Panc1 (cell line): ENCODE results near the gene ATP9A. TPM values are rescaled to one million over a fixed set of nuclear protein-coding genes. Genes with fewer than 3 reads are reported as not detected.

Experiments used
- ATAC-seq: fragments of 200-7000 bp; cut with Tn5 transposase; 2 replicates; pipeline ENCODE4 v1.9.1; 2020; ENCODE audit warnings: mild to moderate bottlenecking, moderate library complexity
- BruUV-seq: library from RNA; stranded (reverse); fragments of 400-500 nt; replicated peaks from 2 replicates; lab custom pipeline; 2021; lab: Mats Ljungman, UMichigan
- CTCF ChIA-PET: fragments of 300-600 bp; sonication (Branson Sonifier 250); formaldehyde crosslinking; loops from one replicate; lab custom pipeline; 2022; ENCODE audit warnings: antibody characterized with exemption; lab: Charles Lee
- POLR2A ChIA-PET: fragments of 300-600 bp; sonication (Branson Sonifier 250); formaldehyde crosslinking; loops from one replicate; lab custom pipeline; 2022; ENCODE audit warnings: antibody characterized with exemption; lab: Charles Lee
- DNase-seq: peaks from one replicate; pipeline ENCODE4 v3.0.0-alpha.2; 2010; ENCODE audit warnings: low read depth, low spot score
- H3K27ac ChIP-seq: 2 replicates; pipeline ENCODE4 v1.5.1; 2011; ENCODE audit warnings: mild to moderate bottlenecking, low read length, inconsistent platforms
- H3K27me3 ChIP-seq: fragments of 200-500 bp; sonication (Bioruptor generic); 2 replicates; pipeline ENCODE4 v1.6.0; 2014; ENCODE audit warnings: low read length, inconsistent platforms; ENCODE audit not compliant: control insufficient read depth, insufficient read depth
- H3K36me3 ChIP-seq: fragments of 200-500 bp; sonication (Bioruptor generic); 2 replicates; pipeline ENCODE4 v1.5.1; 2014; ENCODE audit warnings: inconsistent platforms, mild to moderate bottlenecking, low read length, moderate library complexity; ENCODE audit not compliant: control insufficient read depth, insufficient read depth
- H3K4me1 ChIP-seq: 2 replicates; pipeline ENCODE4 v1.5.1; 2011; ENCODE audit warnings: inconsistent platforms, mild to moderate bottlenecking, low read length, moderate library complexity; ENCODE audit not compliant: control insufficient read depth, insufficient read depth
- H3K4me3 ChIP-seq, 2 experiments: 2 replicates each; pipeline ENCODE4 v1.5.1; 2011 to 2012; ENCODE audit warnings: low read depth in 2 of 2, low read length in 2 of 2, mild to moderate bottlenecking in 2 of 2, inconsistent platforms in 1 of 2, moderate library complexity in 1 of 2
- H3K9me3 ChIP-seq: fragments of 200-500 bp; sonication (Bioruptor generic); 2 replicates; pipeline ENCODE4 v1.5.1; 2014; ENCODE audit warnings: low read depth, mild to moderate bottlenecking, inconsistent platforms, low read length, moderate library complexity; ENCODE audit not compliant: control insufficient read depth, insufficient read depth
- CTCF ChIP-seq: fragments of 450-650 bp; IDR thresholded peaks from 2 replicates; pipeline ENCODE4 v1.5.1; 2017; ENCODE audit warnings: mild to moderate bottlenecking
- POLR2AphosphoS5 ChIP-seq: IDR thresholded peaks from 2 replicates; pipeline ENCODE4 v1.6.1; 2012; ENCODE audit warnings: mild to moderate bottlenecking, low read depth, low read length, moderate library complexity
- SIN3A ChIP-seq: IDR thresholded peaks from 2 replicates; pipeline ENCODE4 v1.6.1; 2012; ENCODE audit warnings: low read depth, mild to moderate bottlenecking, low read length, moderate library complexity, borderline replicate concordance; ENCODE audit not compliant: insufficient read depth
- TCF7L2 ChIP-seq: IDR thresholded peaks from 2 replicates; pipeline ENCODE4 v1.6.1; 2011; ENCODE audit warnings: mild to moderate bottlenecking, low read depth, low read length, inconsistent platforms
- in situ Hi-C: cut with HindIII; loops from 2 replicates; pipeline ENCODE4 v1.10.0; 2016; ENCODE audit warnings: low sequenced_read_pairs, low pct_unique_long_range_greater_than_20kb
- intact Hi-C: fragments of 100-400 bp; cut with micrococcal nuclease; formaldehyde crosslinking; loops from one replicate; pipeline ENCODE4 v1.10.0; 2022; ENCODE audit not compliant: unreplicated experiment
- total RNA-seq: library from RNA; stranded (reverse); gene quantifications from one replicate; pipeline ENCODE4 v1.2.1, GENCODE V29; 2021; ENCODE audit not compliant: unreplicated experiment
- TF ChIP-seq, protein P1 (sequence below), 2 experiments: IDR thresholded peaks; 2 replicates each; pipeline ENCODE4 v1.6.1; 2011 to 2012; ENCODE audit warnings: low read depth in 2 of 2, control low read depth in 1 of 2, low read length in 1 of 2, mild to moderate bottlenecking in 1 of 2, moderate library complexity in 1 of 2; ENCODE audit not compliant: insufficient read depth in 1 of 2

The ATP9A gene
- total RNA-seq, 1 experiment from 2014 or later, result 8.7 TPM

DNA sequence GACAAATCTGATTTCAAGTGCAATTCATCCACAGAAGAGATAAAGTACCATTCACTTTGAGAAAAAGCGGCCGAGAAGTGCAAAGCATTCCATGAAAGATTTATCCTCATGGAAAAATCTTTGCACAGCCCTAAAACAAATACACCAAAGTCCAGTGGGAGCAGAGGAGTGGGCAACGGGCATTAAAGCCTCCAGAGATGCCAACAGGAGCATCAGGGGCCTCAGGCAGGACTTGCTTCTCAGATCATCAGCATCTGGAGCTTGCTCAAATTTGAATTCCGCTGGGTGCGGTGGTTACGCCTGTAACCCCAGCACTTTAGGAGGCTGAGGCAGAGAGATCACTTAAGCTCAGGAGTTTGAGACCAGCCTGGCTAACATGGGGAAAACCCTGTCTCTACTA, 115.0 kb downstream of the ATP9A start:
- CTCF ChIA-PET, result no interaction called here
- intact Hi-C loops, result no loop called here
- BruUV-seq, result no TSS peak
- Histone ChIP-seq H3K36me3 (no peaks in the 10 kb centered on the region), H3K27me3 (no peaks in the 10 kb centered on the region), H3K27ac (no peak overlapping the region), H3K9me3 (no peaks in the 10 kb centered on the region), H3K4me1 (no peaks in the 10 kb centered on the region), H3K4me3 (no peak overlapping the region)
- TF ChIP-seq CTCF, result no peak
- ATAC-seq (no peak), DNase-seq (no peak)
- POLR2A ChIA-PET, result no interaction called here
- in situ Hi-C loops, result no loop called here

- no peaks in the 10 kb centered on the region for H3K27me3 ChIP-seq
- POLR2A ChIA-PET, result interaction anchor here (0.5 kb wide), 1 partner anchor 158 kb away, joined by 10 read pairs; no protein-coding TSS in a partner anchor
- H3K4me1 ChIP-seq, result no peaks in the 10 kb centered on the region
- intact Hi-C loops, result no loop called here
- H3K9me3 ChIP-seq, result no peaks in the 10 kb centered on the region
- ATAC-seq, result no peak
- no peak for DNase-seq
- CTCF ChIA-PET, result no interaction called here
- BruUV-seq, result no TSS peak
- H3K4me3 ChIP-seq, result no peak overlapping the region
- TF ChIP-seq, protein P1, sequence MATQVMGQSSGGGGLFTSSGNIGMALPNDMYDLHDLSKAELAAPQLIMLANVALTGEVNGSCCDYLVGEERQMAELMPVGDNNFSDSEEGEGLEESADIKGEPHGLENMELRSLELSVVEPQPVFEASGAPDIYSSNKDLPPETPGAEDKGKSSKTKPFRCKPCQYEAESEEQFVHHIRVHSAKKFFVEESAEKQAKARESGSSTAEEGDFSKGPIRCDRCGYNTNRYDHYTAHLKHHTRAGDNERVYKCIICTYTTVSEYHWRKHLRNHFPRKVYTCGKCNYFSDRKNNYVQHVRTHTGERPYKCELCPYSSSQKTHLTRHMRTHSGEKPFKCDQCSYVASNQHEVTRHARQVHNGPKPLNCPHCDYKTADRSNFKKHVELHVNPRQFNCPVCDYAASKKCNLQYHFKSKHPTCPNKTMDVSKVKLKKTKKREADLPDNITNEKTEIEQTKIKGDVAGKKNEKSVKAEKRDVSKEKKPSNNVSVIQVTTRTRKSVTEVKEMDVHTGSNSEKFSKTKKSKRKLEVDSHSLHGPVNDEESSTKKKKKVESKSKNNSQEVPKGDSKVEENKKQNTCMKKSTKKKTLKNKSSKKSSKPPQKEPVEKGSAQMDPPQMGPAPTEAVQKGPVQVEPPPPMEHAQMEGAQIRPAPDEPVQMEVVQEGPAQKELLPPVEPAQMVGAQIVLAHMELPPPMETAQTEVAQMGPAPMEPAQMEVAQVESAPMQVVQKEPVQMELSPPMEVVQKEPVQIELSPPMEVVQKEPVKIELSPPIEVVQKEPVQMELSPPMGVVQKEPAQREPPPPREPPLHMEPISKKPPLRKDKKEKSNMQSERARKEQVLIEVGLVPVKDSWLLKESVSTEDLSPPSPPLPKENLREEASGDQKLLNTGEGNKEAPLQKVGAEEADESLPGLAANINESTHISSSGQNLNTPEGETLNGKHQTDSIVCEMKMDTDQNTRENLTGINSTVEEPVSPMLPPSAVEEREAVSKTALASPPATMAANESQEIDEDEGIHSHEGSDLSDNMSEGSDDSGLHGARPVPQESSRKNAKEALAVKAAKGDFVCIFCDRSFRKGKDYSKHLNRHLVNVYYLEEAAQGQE (IDR thresholded peaks at IDR 0.05; ENCODE audit: insufficient read depth in 1 of 2, low read depth in 2 of 2, low read length in 1 of 2), result no peak
- no peak overlapping the region for H3K27ac ChIP-seq
- in situ Hi-C loops, result no loop called here
- H3K36me3 ChIP-seq, result no peaks in the 10 kb centered on the region
Measured at GRCh38 chr20:51651921-51652549, 116.2 kb downstream of the ATP9A start.

DNA sequence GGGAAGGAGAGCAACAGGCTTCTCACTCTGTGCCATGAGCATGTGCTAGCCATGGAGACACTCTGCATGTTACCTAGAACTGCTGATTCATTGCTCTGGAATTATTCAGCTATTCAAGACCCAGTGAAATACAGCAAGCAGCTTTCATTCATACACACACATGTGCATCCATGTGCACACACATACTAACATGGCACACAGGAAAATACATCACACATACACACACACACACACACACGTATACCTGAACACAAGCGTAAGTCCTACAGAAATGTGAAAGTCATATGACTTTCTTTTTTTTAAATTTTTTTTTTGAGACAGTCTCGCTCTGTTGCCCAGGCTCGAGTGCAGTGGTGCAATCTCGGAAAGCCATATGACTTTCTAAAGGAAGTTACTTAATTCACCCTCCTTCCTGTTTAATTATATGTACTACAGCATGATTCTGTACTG, 117.5 kb downstream of the ATP9A start:
- no peak for ATAC-seq
- TF ChIP-seq TCF7L2, result no peak
- TF ChIP-seq SIN3A, result no peak
- TF ChIP-seq, protein P1 (IDR thresholded peaks at IDR 0.05; ENCODE audit: insufficient read depth in 1 of 2, low read depth in 2 of 2, low read length in 1 of 2), result no peak
- TF ChIP-seq CTCF, result no peak
- TF ChIP-seq POLR2AphosphoS5, result no peak

More for the DNA sequence above, 117.5 kb downstream of the ATP9A start:
- Histone ChIP-seq H3K36me3 (no peaks in the 10 kb centered on the region), H3K4me3 (no peak overlapping the region), H3K9me3 (no peaks in the 10 kb centered on the region), H3K4me1 (peaks cover 2% of the 10 kb centered on the region; the same call in 1 of the 2 replicates), H3K27ac (no peak overlapping the region), H3K27me3 (no peaks in the 10 kb centered on the region)
- no TSS peak for BruUV-seq
- intact Hi-C loops (no loop called here), in situ Hi-C loops (no loop called here)
- CTCF ChIA-PET, result no interaction called here
- POLR2A ChIA-PET, result no interaction called here
- no peak for DNase-seq
